ENCODE measurements around the gene PLN. TPM values are rescaled to one million over a fixed set of nuclear protein-coding genes. Genes with fewer than 3 reads are reported as not detected.

Gene PLN
- total RNA-seq (2012; rRNA removed) = 0.22 TPM in 1 of 2 replicates, not detected in the other

- no peaks in the 10 kb centered on the region for H3K9me3 ChIP-seq (replicated peaks; ENCODE audit: low read length)
- no peak within 1 kb of the TSS for H3K9ac ChIP-seq (ENCODE audit: low read depth, low read length)
- no peaks in the 10 kb centered on the region for H3K36me3 ChIP-seq (ENCODE audit: insufficient read depth, low read length)
- H3K27me3 ChIP-seq (ENCODE audit: control insufficient read depth, insufficient read depth, low read length) = no peaks in the 10 kb centered on the region
- H3K4me3 ChIP-seq (ENCODE audit: low read length) = no peak within 1 kb of the TSS
- H3K4me1 ChIP-seq (ENCODE audit: control insufficient read depth, insufficient read depth, low read length) = peaks cover 10% of the 10 kb centered on the region
- no peak within 1 kb of the TSS for H3K4me2 ChIP-seq (ENCODE audit: low read length)
Measured at GRCh38 chr6:118548136-118548535, at the start of gene PLN. PLN (plus strand) TSS chr6:118548296; CDS start chr6:118558922, 10,626 bp downstream.

- Histone ChIP-seq H3K9ac (ENCODE audit: low read depth, low read length) (no peak overlapping the region), H3K36me3 (ENCODE audit: insufficient read depth, low read length) (peaks cover 15% of the 10 kb centered on the region)
Measured at GRCh38 chr6:118500130-118501015, 47.7 kb upstream of the PLN start.

GRCh38 chr6:118501099-118501498 is 47.0 kb upstream of the PLN start:
- Histone ChIP-seq H3K4me3 (ENCODE audit: low read length) (no peak overlapping the region), H3K9ac (ENCODE audit: low read depth, low read length) (no peak overlapping the region), H3K4me2 (ENCODE audit: low read length) (no peak overlapping the region), H3K9me3 (replicated peaks; ENCODE audit: low read length) (no peaks in the 10 kb centered on the region), H3K4me1 (ENCODE audit: control insufficient read depth, insufficient read depth, low read length) (no peaks in the 10 kb centered on the region), H3K36me3 (ENCODE audit: insufficient read depth, low read length) (peaks cover 15% of the 10 kb centered on the region), H3K27me3 (ENCODE audit: control insufficient read depth, insufficient read depth, low read length) (no peaks in the 10 kb centered on the region)

More at GRCh38 chr6:118500130-118501015, 47.7 kb upstream of the PLN start:
- Histone ChIP-seq H3K4me3 (ENCODE audit: low read length) (no peak overlapping the region), H3K4me1 (ENCODE audit: control insufficient read depth, insufficient read depth, low read length) (peaks cover 7% of the 10 kb centered on the region), H3K27me3 (ENCODE audit: control insufficient read depth, insufficient read depth, low read length) (no peaks in the 10 kb centered on the region), H3K4me2 (ENCODE audit: low read length) (no peak overlapping the region), H3K9me3 (replicated peaks; ENCODE audit: low read length) (no peaks in the 10 kb centered on the region)

- Histone ChIP-seq H3K9ac (ENCODE audit: low read depth, low read length) (no peak overlapping the region), H3K36me3 (ENCODE audit: insufficient read depth, low read length) (peaks cover 15% of the 10 kb centered on the region), H3K4me1 (ENCODE audit: control insufficient read depth, insufficient read depth, low read length) (no peaks in the 10 kb centered on the region), H3K27me3 (ENCODE audit: control insufficient read depth, insufficient read depth, low read length) (no peaks in the 10 kb centered on the region), H3K4me3 (ENCODE audit: low read length) (no peak overlapping the region), H3K4me2 (ENCODE audit: low read length) (no peak overlapping the region), H3K9me3 (replicated peaks; ENCODE audit: low read length) (no peaks in the 10 kb centered on the region)
Measured at GRCh38 chr6:118501765-118502164, 46.3 kb upstream of the PLN start.

- H3K9ac ChIP-seq (ENCODE audit: low read depth, low read length) = no peak overlapping the region
- no peaks in the 10 kb centered on the region for H3K9me3 ChIP-seq (replicated peaks; ENCODE audit: low read length)
- no peaks in the 10 kb centered on the region for H3K27me3 ChIP-seq (ENCODE audit: control insufficient read depth, insufficient read depth, low read length)
- no peak overlapping the region for H3K4me2 ChIP-seq (ENCODE audit: low read length)
- H3K36me3 ChIP-seq (ENCODE audit: insufficient read depth, low read length) = peaks cover 15% of the 10 kb centered on the region
- no peak overlapping the region for H3K4me3 ChIP-seq (ENCODE audit: low read length)
- no peaks in the 10 kb centered on the region for H3K4me1 ChIP-seq (ENCODE audit: control insufficient read depth, insufficient read depth, low read length)
Measured at GRCh38 chr6:118502169-118502568, 45.9 kb upstream of the PLN start.

- no peaks in the 10 kb centered on the region for H3K4me1 ChIP-seq (ENCODE audit: control insufficient read depth, insufficient read depth, low read length)
- no peaks in the 10 kb centered on the region for H3K27me3 ChIP-seq (ENCODE audit: control insufficient read depth, insufficient read depth, low read length)
- no peak overlapping the region for H3K4me2 ChIP-seq (ENCODE audit: low read length)
- H3K9ac ChIP-seq (ENCODE audit: low read depth, low read length) = no peak overlapping the region
- no peaks in the 10 kb centered on the region for H3K9me3 ChIP-seq (replicated peaks; ENCODE audit: low read length)
- no peak overlapping the region for H3K4me3 ChIP-seq (ENCODE audit: low read length)
- H3K36me3 ChIP-seq (ENCODE audit: insufficient read depth, low read length) = peaks cover 15% of the 10 kb centered on the region
Measured at GRCh38 chr6:118504611-118505010, 43.5 kb upstream of the PLN start.

GRCh38 chr6:118505656-118506055 is 42.4 kb upstream of the PLN start:
- no peak overlapping the region for H3K4me3 ChIP-seq (ENCODE audit: low read length)
- H3K4me2 ChIP-seq (ENCODE audit: low read length) = no peak overlapping the region
- no peaks in the 10 kb centered on the region for H3K9me3 ChIP-seq (replicated peaks; ENCODE audit: low read length)
- H3K36me3 ChIP-seq (ENCODE audit: insufficient read depth, low read length) = peaks cover 15% of the 10 kb centered on the region
- H3K27me3 ChIP-seq (ENCODE audit: control insufficient read depth, insufficient read depth, low read length) = no peaks in the 10 kb centered on the region
- H3K9ac ChIP-seq (ENCODE audit: low read depth, low read length) = no peak overlapping the region
- no peaks in the 10 kb centered on the region for H3K4me1 ChIP-seq (ENCODE audit: control insufficient read depth, insufficient read depth, low read length)

GRCh38 chr6:118506071-118506638 is 41.9 kb upstream of the PLN start:
- Histone ChIP-seq H3K27me3 (ENCODE audit: control insufficient read depth, insufficient read depth, low read length) (no peaks in the 10 kb centered on the region), H3K4me2 (ENCODE audit: low read length) (no peak overlapping the region), H3K4me3 (ENCODE audit: low read length) (no peak overlapping the region), H3K9me3 (replicated peaks; ENCODE audit: low read length) (no peaks in the 10 kb centered on the region), H3K36me3 (ENCODE audit: insufficient read depth, low read length) (peaks cover 15% of the 10 kb centered on the region), H3K4me1 (ENCODE audit: control insufficient read depth, insufficient read depth, low read length) (no peaks in the 10 kb centered on the region), H3K9ac (ENCODE audit: low read depth, low read length) (no peak overlapping the region)

- Histone ChIP-seq H3K4me3 (ENCODE audit: low read length) (no peak overlapping the region), H3K4me1 (ENCODE audit: control insufficient read depth, insufficient read depth, low read length) (no peaks in the 10 kb centered on the region), H3K36me3 (ENCODE audit: insufficient read depth, low read length) (peaks cover 7% of the 10 kb centered on the region), H3K9ac (ENCODE audit: low read depth, low read length) (no peak overlapping the region), H3K9me3 (replicated peaks; ENCODE audit: low read length) (no peaks in the 10 kb centered on the region), H3K4me2 (ENCODE audit: low read length) (no peak overlapping the region), H3K27me3 (ENCODE audit: control insufficient read depth, insufficient read depth, low read length) (no peaks in the 10 kb centered on the region)
Measured at GRCh38 chr6:118507636-118508035, 40.5 kb upstream of the PLN start.

GRCh38 chr6:118509009-118509617 is 39.0 kb upstream of the PLN start:
- Histone ChIP-seq H3K4me1 (ENCODE audit: control insufficient read depth, insufficient read depth, low read length) (no peaks in the 10 kb centered on the region), H3K4me3 (ENCODE audit: low read length) (no peak overlapping the region), H3K4me2 (ENCODE audit: low read length) (no peak overlapping the region), H3K27me3 (ENCODE audit: control insufficient read depth, insufficient read depth, low read length) (no peaks in the 10 kb centered on the region), H3K36me3 (ENCODE audit: insufficient read depth, low read length) (peaks cover 7% of the 10 kb centered on the region), H3K9ac (ENCODE audit: low read depth, low read length) (no peak overlapping the region), H3K9me3 (replicated peaks; ENCODE audit: low read length) (no peaks in the 10 kb centered on the region)

- Histone ChIP-seq H3K27me3 (ENCODE audit: control insufficient read depth, insufficient read depth, low read length) (no peaks in the 10 kb centered on the region), H3K36me3 (ENCODE audit: insufficient read depth, low read length) (no peaks in the 10 kb centered on the region), H3K4me3 (ENCODE audit: low read length) (no peak overlapping the region), H3K4me1 (ENCODE audit: control insufficient read depth, insufficient read depth, low read length) (no peaks in the 10 kb centered on the region), H3K9me3 (replicated peaks; ENCODE audit: low read length) (no peaks in the 10 kb centered on the region), H3K9ac (ENCODE audit: low read depth, low read length) (no peak overlapping the region), H3K4me2 (ENCODE audit: low read length) (no peak overlapping the region)
Measured at GRCh38 chr6:118511930-118512715, 36.0 kb upstream of the PLN start.
